ENCODE results near the gene SRC.

SRC gene

DNA sequence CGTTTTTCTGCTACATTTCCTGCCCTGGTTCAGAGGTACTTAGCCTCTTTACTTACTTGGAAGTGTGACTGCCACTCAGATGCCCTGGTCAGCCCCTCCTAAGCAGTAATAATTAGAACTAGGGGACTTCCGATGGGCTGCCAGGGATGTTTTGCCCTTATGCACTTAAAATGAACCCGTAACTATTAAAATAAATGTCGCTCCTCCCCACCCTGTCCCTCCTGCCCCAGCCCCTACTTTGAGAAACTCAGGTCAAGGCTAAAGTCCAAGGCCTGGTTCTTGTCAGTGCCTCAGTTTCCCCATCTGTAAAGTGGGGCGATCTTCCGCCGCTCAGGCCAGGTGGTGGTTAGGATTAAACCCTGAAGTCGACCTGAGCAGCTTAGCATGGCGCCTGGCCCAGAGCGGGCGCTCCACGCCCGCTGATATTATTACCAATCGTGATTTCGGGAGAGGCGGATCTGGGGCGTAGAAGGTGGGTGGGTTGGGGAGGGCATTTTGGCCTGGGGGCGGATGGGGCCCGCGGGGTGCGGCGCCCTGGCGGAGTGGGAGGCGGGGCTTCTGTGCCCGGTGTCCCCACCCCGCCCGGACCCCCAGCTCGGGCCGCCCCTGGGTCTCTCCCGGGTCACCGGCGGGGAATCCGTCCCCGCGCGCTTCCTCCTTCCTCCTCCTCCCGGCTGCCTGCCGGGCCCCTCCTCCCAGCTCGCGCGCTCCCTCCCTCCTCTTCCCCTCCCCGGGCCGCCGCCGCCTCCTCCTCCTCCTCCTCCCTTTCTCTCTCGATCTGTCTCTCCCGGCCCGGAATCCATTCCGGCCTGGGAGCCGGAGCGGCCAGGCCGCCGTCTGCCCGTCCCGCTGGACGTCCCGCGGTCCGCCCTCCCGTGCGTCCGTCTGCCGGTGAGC lies at the start of gene SRC:
Gene SRC (plus strand): TSS at position 802 of the 897 bp plus-strand sequence. CDS start 38,014 bp downstream, outside the sequence.
- DNase-seq = no peak

GRCh38 chr20:37296371-37296770 lies 49.6 kb upstream of the SRC start:
- no peak for DNase-seq

DNA sequence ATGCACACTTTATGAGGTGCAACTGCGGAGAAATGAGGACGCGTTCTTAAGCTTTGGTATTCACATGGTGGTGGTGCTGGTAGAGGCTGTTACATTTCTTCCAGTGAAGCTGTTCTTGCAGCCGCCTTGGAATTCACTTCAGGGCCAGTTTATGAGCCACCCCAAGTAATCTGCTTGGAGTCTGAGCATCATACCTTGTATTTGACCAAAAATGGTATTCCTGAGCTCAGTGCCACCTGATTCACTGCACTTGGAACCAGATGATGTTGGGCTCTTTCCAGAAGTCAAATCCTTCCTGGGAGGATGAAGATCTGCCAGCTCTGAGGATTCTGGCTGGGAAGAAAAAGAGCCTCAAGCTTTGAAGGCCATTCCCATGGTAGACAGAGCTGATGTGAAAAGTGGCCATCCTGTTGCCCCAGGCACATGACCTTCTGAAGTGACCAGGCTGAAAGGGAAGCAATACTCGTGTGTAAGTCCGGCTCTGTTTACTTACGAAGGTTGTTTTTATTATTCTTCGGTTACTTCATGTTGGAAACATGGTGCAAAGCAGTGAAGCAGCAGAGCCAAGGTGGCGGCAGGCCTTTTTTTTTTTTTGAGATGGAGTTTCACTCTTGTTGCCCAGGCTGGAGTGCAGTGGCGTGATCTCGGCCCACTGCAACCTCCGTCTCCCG lies 48.7 kb upstream of the SRC start:
- DNase-seq = no peak

DNA sequence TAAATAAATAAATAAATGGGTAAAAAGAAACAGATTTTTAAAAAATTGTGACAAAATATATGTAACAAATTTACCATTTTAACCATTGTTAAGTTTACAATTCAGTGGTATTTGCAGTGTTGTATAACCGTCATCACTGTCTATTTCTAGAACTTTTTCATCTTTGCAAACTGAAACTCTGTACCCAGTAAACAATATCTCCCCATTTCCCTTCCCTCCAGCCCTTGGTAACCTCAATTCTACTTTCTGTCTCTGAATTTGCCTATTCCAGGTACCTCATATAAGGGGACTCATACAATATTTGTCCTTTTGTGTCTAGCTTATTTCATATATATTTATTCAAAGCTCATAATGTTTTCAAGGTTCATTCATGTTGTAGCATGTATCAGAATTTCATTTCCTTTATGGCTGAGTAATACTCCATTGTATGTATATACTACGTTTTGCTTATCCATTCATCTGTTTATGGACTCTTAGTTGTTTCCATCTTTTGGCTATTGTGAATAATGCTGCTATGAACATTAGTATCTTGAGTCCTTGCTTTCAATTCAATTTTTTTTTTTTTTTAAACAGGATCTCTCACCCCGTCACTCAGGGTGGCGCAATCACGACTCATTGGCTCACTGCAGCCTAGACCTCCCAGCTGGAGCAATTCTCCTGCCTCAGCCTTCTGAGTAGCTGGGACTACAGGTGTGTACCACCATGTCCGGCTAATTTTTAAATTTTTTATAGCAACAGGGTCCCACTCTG lies 47.6 kb upstream of the SRC start:
- DNase-seq = no peak

- no peak for DNase-seq
Measured at GRCh38 chr20:37299718-37300528, 46.0 kb upstream of the SRC start.

- no peak for DNase-seq
Measured at GRCh38 chr20:37301120-37301519, 44.8 kb upstream of the SRC start.

GRCh38 chr20:37301558-37301957 lies 44.4 kb upstream of the SRC start:
- DNase-seq = no peak

DNA sequence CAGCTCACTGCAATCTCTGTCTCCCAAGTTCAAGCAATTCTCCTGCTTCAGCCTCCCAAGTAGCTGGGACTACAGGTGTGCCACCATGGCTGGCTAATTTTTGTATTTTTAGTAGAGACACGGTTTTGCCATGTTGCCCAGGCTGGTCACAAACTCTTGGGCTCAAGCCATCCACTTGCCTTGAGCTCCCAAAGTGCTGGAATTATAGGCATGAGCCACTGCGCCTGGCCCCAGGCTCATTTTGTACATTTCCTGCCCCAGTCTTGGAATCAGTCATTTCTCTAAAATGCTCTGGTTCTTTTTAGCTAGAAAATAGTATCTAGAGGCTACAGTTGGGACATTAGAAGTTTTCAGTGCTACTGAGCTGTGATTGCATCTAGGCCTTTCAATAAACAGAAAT lies 43.0 kb upstream of the SRC start:
- no peak for DNase-seq

GRCh38 chr20:37303637-37304036 lies 42.3 kb upstream of the SRC start:
- no peak for DNase-seq

- no peak for DNase-seq
Measured at GRCh38 chr20:37305079-37305478, 40.9 kb upstream of the SRC start.

DNA sequence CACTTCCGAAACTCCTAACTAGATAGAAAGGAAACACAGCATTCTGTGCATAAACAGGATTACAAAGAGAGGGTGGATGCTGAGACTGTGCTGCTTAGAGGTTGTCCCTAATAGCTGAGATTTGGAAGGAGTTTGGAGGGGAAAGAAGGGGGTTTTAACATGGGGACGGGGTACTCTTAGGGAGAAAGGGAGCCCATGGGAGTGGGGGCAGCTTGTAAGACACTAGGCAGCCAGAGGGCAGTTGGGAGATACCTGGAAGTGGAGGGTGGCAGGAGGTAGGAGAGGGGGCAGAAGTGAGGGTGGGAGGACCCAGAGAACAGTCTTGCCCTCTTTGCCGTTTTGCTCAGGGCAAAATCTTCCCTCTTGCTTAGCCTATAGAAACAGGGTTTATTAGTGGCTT lies 40.1 kb upstream of the SRC start:
- no peak for DNase-seq

DNA sequence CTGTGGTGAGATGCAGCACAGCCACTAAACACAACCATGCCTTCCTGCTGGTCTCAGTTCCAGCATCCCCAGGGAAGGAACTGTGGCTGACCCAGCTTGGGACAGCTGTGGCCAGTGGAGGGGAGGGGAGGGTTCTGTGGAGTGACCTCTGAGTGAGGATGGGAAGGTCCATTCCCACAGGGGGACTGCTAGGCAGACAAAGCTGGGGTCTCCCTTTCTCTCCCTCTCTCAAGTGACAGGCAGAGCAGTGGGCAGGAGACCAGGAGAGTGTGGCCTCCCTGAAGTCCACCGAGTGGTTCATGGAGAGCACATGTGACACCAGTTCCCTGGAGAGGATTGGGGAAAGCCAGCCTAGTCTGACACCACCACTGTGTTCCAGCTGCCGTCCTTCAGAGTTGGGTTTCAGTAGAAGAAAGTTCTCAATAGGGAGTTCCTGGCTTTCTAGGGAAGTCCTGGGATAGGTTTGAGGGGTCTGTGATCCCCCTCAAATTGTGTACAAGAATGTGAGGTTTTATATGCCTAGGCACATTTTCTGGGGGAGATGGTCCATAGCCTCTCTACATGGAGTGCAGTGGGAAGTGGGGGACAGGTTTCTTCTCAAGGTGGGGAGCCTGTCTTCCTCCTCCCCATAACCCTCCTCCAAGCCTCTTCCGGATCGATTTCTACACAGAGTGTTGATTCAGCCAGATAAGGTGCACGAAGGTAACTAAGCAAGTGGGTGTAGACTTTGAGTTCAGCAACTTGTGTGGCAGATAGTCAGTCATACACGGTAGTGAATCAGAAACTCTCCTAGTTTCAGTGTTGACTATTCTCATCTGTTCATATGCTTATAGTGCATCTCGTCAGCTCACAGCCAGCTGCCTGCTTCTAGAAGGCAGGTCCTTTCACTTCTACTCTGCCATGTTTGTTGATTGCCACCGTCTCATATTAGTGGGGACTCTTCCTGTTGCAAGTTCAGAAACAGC lies 37.6 kb upstream of the SRC start:
- DNase-seq = no peak

DNA sequence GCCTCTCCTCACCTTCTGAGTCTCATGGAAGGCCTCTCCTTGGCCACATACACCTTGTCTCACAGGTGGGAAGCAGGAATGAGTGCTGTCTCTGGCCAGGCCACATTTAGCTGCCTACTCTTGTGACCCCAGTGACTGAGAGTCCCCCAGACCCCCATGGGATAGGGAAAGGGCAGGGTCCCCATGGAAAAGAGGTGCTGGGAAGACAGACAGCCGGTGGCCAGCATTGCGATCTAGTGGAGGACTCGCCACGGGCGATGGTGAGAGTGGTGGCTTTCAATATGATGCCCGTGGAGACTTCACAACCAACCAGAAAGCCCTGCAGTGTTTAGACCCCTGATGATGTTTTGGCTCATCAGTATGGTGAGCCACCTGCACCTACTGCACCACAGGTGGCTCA lies 36.6 kb upstream of the SRC start:
- DNase-seq = no peak

- DNase-seq = no peak
Measured at GRCh38 chr20:37309936-37310590, 35.9 kb upstream of the SRC start.

GRCh38 chr20:37310951-37311350 lies 35.0 kb upstream of the SRC start:
- DNase-seq = no peak

DNA sequence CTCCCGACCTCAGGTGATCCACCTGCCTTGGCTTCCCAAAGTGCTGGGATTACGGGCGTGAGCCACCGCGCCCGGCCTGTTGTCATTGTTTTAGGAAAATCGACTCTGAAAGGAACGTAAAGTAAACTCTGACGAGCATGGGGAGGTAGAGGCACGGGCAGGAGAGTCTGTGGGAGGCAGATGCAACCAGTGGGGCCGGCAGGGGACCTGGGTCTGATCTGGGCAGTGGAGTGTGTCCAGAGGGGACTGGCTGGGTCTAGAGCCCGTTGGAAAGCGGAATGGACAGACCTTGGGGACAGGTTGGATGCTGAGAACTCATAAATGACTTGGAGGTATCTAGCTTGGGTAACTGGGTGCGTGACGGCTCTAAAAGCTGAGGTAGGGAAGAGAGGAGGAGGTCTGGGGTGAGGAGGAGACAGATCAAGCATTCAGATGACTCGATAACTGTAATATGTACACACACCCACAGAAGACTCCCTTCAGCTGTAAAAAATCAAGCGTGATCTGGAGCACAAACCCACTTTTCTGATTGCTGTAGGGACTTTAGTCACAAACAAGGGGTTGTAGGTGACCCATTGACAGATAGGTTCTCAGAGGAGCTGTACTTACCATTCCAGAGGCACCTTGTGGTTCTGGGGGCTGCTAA lies 34.1 kb upstream of the SRC start:
- no peak for DNase-seq

- DNase-seq = no peak
Measured at GRCh38 chr20:37313546-37314091, 32.3 kb upstream of the SRC start.

GRCh38 chr20:37314099-37314498 lies 31.8 kb upstream of the SRC start:
- no peak for DNase-seq

DNA sequence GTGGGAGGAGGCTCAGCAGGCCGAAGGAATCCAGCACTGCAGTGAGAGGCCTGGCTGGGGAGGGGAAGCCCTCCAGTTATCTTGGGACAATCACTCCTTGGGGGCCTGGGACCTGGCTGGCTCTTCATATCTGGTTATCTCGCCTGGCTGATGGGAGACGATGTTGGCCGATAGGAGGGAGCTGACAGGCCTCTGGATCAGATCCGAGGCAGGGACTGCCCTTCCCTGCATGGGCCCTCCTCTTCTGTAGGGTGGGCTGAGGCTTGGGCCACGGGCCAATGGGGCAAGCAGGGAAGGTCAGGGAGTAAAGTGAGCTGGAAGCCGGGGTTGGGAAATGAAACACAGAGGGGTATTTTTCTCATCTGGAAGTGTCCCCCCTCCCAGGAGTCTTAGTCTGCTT lies 31.3 kb upstream of the SRC start:
- DNase-seq = no peak

DNA sequence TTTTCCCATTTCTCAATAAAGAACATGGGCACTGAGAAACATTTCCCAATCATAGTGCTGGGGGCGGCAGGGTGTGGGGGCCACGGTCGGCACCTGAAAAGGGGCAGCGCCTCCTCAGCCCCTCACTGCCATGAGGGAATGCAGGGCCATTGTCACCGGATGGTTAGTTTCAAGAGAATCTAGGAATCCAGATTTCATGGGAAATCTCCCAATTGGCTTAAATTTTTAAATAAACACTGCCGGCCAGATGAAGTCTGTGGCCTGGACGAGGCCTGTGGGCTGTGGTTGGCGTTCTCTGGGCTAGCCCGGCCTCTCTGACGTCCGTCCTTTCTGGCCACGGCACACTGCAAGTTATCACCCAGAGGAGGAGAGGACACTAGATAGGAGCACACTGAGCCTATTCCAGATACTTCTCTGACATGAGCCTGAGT lies 30.9 kb upstream of the SRC start:
- no peak for DNase-seq

Data from NCI-H2081 treated with DMSO at 0.1 percent for 48 hours (cell line).